Calu3 (cell line): Measurements from ENCODE around the gene RFPL2. TPM values are rescaled to one million over a fixed set of nuclear protein-coding genes. Genes with fewer than 3 reads are reported as not detected.
"Not testable (repeated sequence)": the region's sequence is repeated elsewhere in the genome, so short reads cannot be mapped to it uniquely, and the experiment has no call there.

Source experiments
- BruUV-seq: library from RNA; stranded (reverse); fragments of 400-500 nt; replicated peaks from 2 replicates; lab custom pipeline; 2021; lab: Mats Ljungman, UMichigan
- CTCF ChIA-PET: fragments of 300-600 bp; sonication (Branson Sonifier 250); formaldehyde crosslinking; loops from one replicate; lab custom pipeline; 2022; ENCODE audit warnings: antibody characterized with exemption; lab: Charles Lee
- DNase-seq: peaks from one replicate; pipeline ENCODE4 v3.0.0; 2022
- H3K27ac Mint-ChIP-seq: one replicate; pipeline ENCODE4 v1.8.0; 2022; ENCODE audit warnings: mixed read lengths; ENCODE audit not compliant: unreplicated experiment
- H3K27me3 Mint-ChIP-seq: one replicate; pipeline ENCODE4 v1.8.0; 2022; ENCODE audit warnings: mixed read lengths; ENCODE audit not compliant: unreplicated experiment
- H3K36me3 Mint-ChIP-seq: one replicate; pipeline ENCODE4 v1.8.0; 2022; ENCODE audit warnings: mild to moderate bottlenecking, moderate library complexity, mixed read lengths; ENCODE audit not compliant: insufficient read depth, unreplicated experiment
- H3K4me1 Mint-ChIP-seq: one replicate; pipeline ENCODE4 v1.8.0; 2022; ENCODE audit warnings: mild to moderate bottlenecking, low read depth, mixed read lengths; ENCODE audit not compliant: unreplicated experiment
- H3K4me3 Mint-ChIP-seq: one replicate; pipeline ENCODE4 v1.8.0; 2022; ENCODE audit warnings: mild to moderate bottlenecking, low read depth, moderate library complexity, mixed read lengths; ENCODE audit not compliant: unreplicated experiment
- H3K9me3 Mint-ChIP-seq: one replicate; pipeline ENCODE4 v1.8.0; 2022; ENCODE audit warnings: low read depth, mixed read lengths; ENCODE audit not compliant: unreplicated experiment
- CTCF ChIP-seq: fragments of 200-600 bp; IDR thresholded peaks from one replicate; pipeline ENCODE4 v1.8.0; 2022; ENCODE audit warnings: antibody characterized with exemption; ENCODE audit not compliant: unreplicated experiment
- intact Hi-C: fragments of 100-400 bp; cut with micrococcal nuclease; formaldehyde crosslinking; loops from one replicate; pipeline ENCODE4 v1.10.0; 2022; ENCODE audit not compliant: unreplicated experiment
- total RNA-seq: library from RNA; stranded (reverse); gene quantifications from 2 replicates; pipeline ENCODE4 v1.2.3, GENCODE V29; 2022

Gene RFPL2
- total RNA-seq, 1 experiment from 2014 or later, result 0.52 TPM

GRCh38 chr22:32158712-32159533 is 46.0 kb downstream of the RFPL2 start, which contains the start of gene C22orf42:
Gene C22orf42 (minus strand): TSS chr22:32159303. CDS start chr22:32159215, 88 bp downstream.
- H3K4me1 Mint-ChIP-seq, result no peaks in the 10 kb centered on the region
- no peak for DNase-seq
- peaks cover 32% of the 10 kb centered on the region for H3K27me3 Mint-ChIP-seq
- H3K4me3 Mint-ChIP-seq, result no peak within 1 kb of the TSS
- H3K9me3 Mint-ChIP-seq, result no peaks in the 10 kb centered on the region
- BruUV-seq, result no TSS peak
- intact Hi-C loops, result no loop called here
- H3K36me3 Mint-ChIP-seq, result no peaks in the 10 kb centered on the region
- no peak for TF ChIP-seq CTCF
- CTCF ChIA-PET, result interaction anchor here (0.5 kb wide), 1 partner anchor 257 kb away, joined by 3 read pairs; no protein-coding TSS in a partner anchor
- no peak within 1 kb of the TSS for H3K27ac Mint-ChIP-seq

- H3K4me1 Mint-ChIP-seq, intact Hi-C loops, CTCF ChIA-PET, H3K36me3 Mint-ChIP-seq, H3K4me3 Mint-ChIP-seq, DNase-seq, H3K9me3 Mint-ChIP-seq, BruUV-seq, H3K27ac Mint-ChIP-seq: not testable (repeated sequence)
- H3K27me3 Mint-ChIP-seq, result peaks cover 35% of the 10 kb centered on the region
Observed at GRCh38 chr22:32157632-32158031, 47.2 kb downstream of the RFPL2 start.

GRCh38 chr22:32154727-32155126 is 50.1 kb downstream of the RFPL2 start:
- not testable (repeated sequence) for H3K27ac Mint-ChIP-seq

GRCh38 chr22:32151641-32152040 is 53.2 kb downstream of the RFPL2 start:
- BruUV-seq, H3K4me3 Mint-ChIP-seq, intact Hi-C loops, H3K4me1 Mint-ChIP-seq, H3K9me3 Mint-ChIP-seq, DNase-seq, H3K27ac Mint-ChIP-seq, H3K36me3 Mint-ChIP-seq, CTCF ChIA-PET: not testable (repeated sequence)
- peaks cover 52% of the 10 kb centered on the region for H3K27me3 Mint-ChIP-seq

More at GRCh38 chr22:32154727-32155126, 50.1 kb downstream of the RFPL2 start:
- H3K36me3 Mint-ChIP-seq, BruUV-seq, DNase-seq, CTCF ChIA-PET, H3K9me3 Mint-ChIP-seq, intact Hi-C loops, H3K4me1 Mint-ChIP-seq, H3K4me3 Mint-ChIP-seq: not testable (repeated sequence)
- peaks cover 38% of the 10 kb centered on the region for H3K27me3 Mint-ChIP-seq

- CTCF ChIA-PET, H3K4me3 Mint-ChIP-seq, H3K4me1 Mint-ChIP-seq, DNase-seq, H3K36me3 Mint-ChIP-seq, H3K27ac Mint-ChIP-seq, intact Hi-C loops, BruUV-seq, H3K9me3 Mint-ChIP-seq: not testable (repeated sequence)
- peaks cover 45% of the 10 kb centered on the region for H3K27me3 Mint-ChIP-seq
Observed at GRCh38 chr22:32150647-32151046, 54.2 kb downstream of the RFPL2 start.

DNA sequence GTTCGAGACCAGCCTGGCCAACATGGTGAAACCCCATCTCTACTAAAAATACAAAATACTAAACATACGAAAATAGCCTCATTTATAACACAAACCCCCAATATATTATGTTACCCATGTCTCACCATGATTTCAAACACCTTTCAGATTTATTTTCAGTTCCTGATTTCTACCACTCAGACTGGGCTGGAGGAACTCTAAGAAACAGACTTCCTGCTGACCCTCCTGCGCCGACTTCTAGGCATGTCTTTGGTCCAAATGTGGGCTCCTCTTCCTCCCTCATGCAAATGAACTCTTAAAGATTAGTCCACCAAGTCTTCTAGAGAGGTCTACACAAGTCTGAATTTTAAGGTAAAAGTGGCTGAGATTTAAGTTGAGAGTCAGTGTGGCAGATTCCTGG is 56.5 kb downstream of the RFPL2 start:
- H3K27ac Mint-ChIP-seq, H3K9me3 Mint-ChIP-seq, intact Hi-C loops, H3K4me1 Mint-ChIP-seq, DNase-seq, H3K36me3 Mint-ChIP-seq, BruUV-seq, H3K4me3 Mint-ChIP-seq, CTCF ChIA-PET: not testable (repeated sequence)
- peaks cover 39% of the 10 kb centered on the region for H3K27me3 Mint-ChIP-seq

- H3K4me1 Mint-ChIP-seq, CTCF ChIA-PET, DNase-seq, H3K4me3 Mint-ChIP-seq, H3K27ac Mint-ChIP-seq, intact Hi-C loops, H3K9me3 Mint-ChIP-seq, BruUV-seq, H3K36me3 Mint-ChIP-seq: not testable (repeated sequence)
- H3K27me3 Mint-ChIP-seq, result peaks cover 41% of the 10 kb centered on the region
Observed at GRCh38 chr22:32147128-32147527, 57.7 kb downstream of the RFPL2 start.
